K562 (cell line): Measurements from ENCODE around the gene LMO7. TPM values are rescaled to one million over a fixed set of nuclear protein-coding genes. Genes with fewer than 3 reads are reported as not detected.

Source experiments
- ATAC-seq: fragments of 200-7000 bp; cut with Tn5 transposase; 3 replicates; pipeline ENCODE4 v1.9.1; 2020; ENCODE audit warnings: moderate library complexity
- BruUV-seq: library from RNA; stranded (reverse); fragments of 400-500 nt; replicated peaks from 2 replicates; lab custom pipeline; 2021; lab: Mats Ljungman, UMichigan
- CTCF ChIA-PET: fragments of 300-600 bp; formaldehyde crosslinking; extraction: SDS; loops from one replicate; lab custom pipeline; 2021; ENCODE audit warnings: low intra/inter-chr PET ratio; lab: Yijun Ruan, JAX
- POLR2A ChIA-PET: fragments of 300-600, 350-650 bp; sonication (Branson Sonifier 250); formaldehyde crosslinking; extraction: SDS; loops from one replicate; lab custom pipeline; 2021; ENCODE audit warnings: antibody characterized with exemption, inconsistent platforms; lab: Yijun Ruan, JAX
- DNase-seq, 4 experiments: peaks; one replicate each; pipeline versions ENCODE4 v3.0.0 to v3.0.0-alpha.2; 2011 to 2018; ENCODE audit warnings: low spot score in 3 of 4, mixed read lengths in 3 of 4; ENCODE audit errors: extremely low read depth in 1 of 4
- FAIRE-seq: peaks from 2 replicates; lab custom pipeline; 2011; peaks lifted over from hg19 to GRCh38; lab: Jason Lieb, UNC
- H2AFZ ChIP-seq: 2 replicates; pipeline ENCODE4 v1.6.0; 2011; ENCODE audit warnings: low read depth, low read length, control low read depth, inconsistent platforms
- H3K27ac ChIP-seq: fragments of 200-600 bp; 3 replicates; pipeline ENCODE4 v1.8.0; 2011; ENCODE audit warnings: low read depth, mild to moderate bottlenecking, control low read depth, inconsistent platforms, low read length, moderate library complexity, mixed read lengths; ENCODE audit errors: extremely low read depth
- H3K27me3 ChIP-seq, 2 experiments: fragments of 300-600 bp in 1 of 2; 2 replicates in 1 of 2; 3 replicates in 1 of 2; pipeline versions ENCODE4 v1.6.0 to v1.8.0; 2011; ENCODE audit warnings: inconsistent platforms in 2 of 2, low read length in 2 of 2, mild to moderate bottlenecking in 1 of 2, mixed read lengths in 1 of 2, moderate library complexity in 1 of 2; ENCODE audit not compliant: control insufficient read depth in 2 of 2, insufficient read depth in 2 of 2
- H3K36me3 ChIP-seq: fragments of 300-600 bp; 3 replicates; pipeline ENCODE4 v1.8.0; 2011; ENCODE audit warnings: mild to moderate bottlenecking, low read length, inconsistent platforms; ENCODE audit not compliant: control insufficient read depth, insufficient read depth
- H3K4me1 ChIP-seq, 2 experiments: fragments of 200-600 bp in 1 of 2; replicated peaks in 1 of 2; 2 replicates in 1 of 2; 3 replicates in 1 of 2; pipeline versions ENCODE4 v1.5.1 to v1.8.0; 2011; ENCODE audit warnings: inconsistent platforms in 2 of 2, low read length in 2 of 2, mild to moderate bottlenecking in 1 of 2, mixed read lengths in 1 of 2, moderate library complexity in 1 of 2; ENCODE audit not compliant: control insufficient read depth in 2 of 2, insufficient read depth in 2 of 2
- H3K4me2 ChIP-seq: 2 replicates; pipeline ENCODE4 v1.6.1; 2011; ENCODE audit warnings: low read length, control low read depth, inconsistent platforms, mixed read lengths; ENCODE audit not compliant: insufficient read depth
- H3K4me3 ChIP-seq: fragments of 200-600 bp; sonication (generic), shearing (Covaris generic); 2 replicates; pipeline ENCODE4 v1.5.1; 2016; ENCODE audit warnings: control low read depth, inconsistent platforms
- H3K79me2 ChIP-seq: fragments of 200-600 bp; 3 replicates; pipeline ENCODE4 v1.8.0; 2011; ENCODE audit warnings: low read length, inconsistent platforms; ENCODE audit not compliant: control insufficient read depth, insufficient read depth
- H3K9ac ChIP-seq, 2 experiments: 2 replicates each; pipeline versions ENCODE4 v1.6.0 to v1.6.1; 2011; ENCODE audit warnings: low read depth in 2 of 2, low read length in 2 of 2, control low read depth in 1 of 2, inconsistent platforms in 1 of 2, mild to moderate bottlenecking in 1 of 2, mixed read lengths in 1 of 2; ENCODE audit not compliant: insufficient read depth in 1 of 2
- H3K9me1 ChIP-seq: one replicate; pipeline ENCODE4 v1.6.0; 2011; ENCODE audit warnings: inconsistent platforms, mild to moderate bottlenecking, low read length, moderate library complexity; ENCODE audit not compliant: control insufficient read depth, insufficient read depth
- H3K9me3 ChIP-seq: replicated peaks from 2 replicates; pipeline ENCODE4 v1.5.1; 2011; ENCODE audit warnings: low read depth, low read length, inconsistent platforms; ENCODE audit not compliant: control insufficient read depth, insufficient read depth
- H4K20me1 ChIP-seq: replicated peaks from 2 replicates; pipeline ENCODE4 v1.6.1; 2011; ENCODE audit warnings: low read length, inconsistent platforms, mixed read lengths; ENCODE audit not compliant: control insufficient read depth, insufficient read depth
- HES1 ChIP-seq: fragments of 450-650 bp; IDR thresholded peaks from 2 replicates; pipeline ENCODE4 v1.6.1; 2016; ENCODE audit warnings: low read depth, mild to moderate bottlenecking, moderate library complexity
- HIVEP1 ChIP-seq: fragments of 250-450 bp; sonication (Bioruptor Pico); IDR thresholded peaks from 2 replicates; pipeline ENCODE4 v1.4.0; 2020; ENCODE audit warnings: mild to moderate bottlenecking
- JUN ChIP-seq, 2 experiments: sonication (generic) in 1 of 2; formaldehyde crosslinking in 1 of 2; IDR thresholded peaks; 2 replicates each; pipeline versions ENCODE4 v1.6.1 to v1.8.0; 2012 to 2022; ENCODE audit warnings: borderline replicate concordance in 2 of 2, mild to moderate bottlenecking in 2 of 2, improper control_type of control experiment in 1 of 2, low read depth in 1 of 2, low read length in 1 of 2, missing genetic modification reagents in 1 of 2
- KAT8 ChIP-seq: fragments of 450-650 bp; IDR thresholded peaks from 2 replicates; pipeline ENCODE4 v1.6.1; 2016; ENCODE audit warnings: low read depth, mild to moderate bottlenecking
- RBM17 ChIP-seq: fragments of 200-400 bp; formaldehyde crosslinking; IDR thresholded peaks from 2 replicates; pipeline ENCODE4 v1.6.1; 2017; ENCODE audit warnings: low read depth, mild to moderate bottlenecking, low read length, borderline replicate concordance
- SETDB1 ChIP-seq: IDR thresholded peaks from one replicate; pipeline ENCODE4 v1.6.1; 2012; ENCODE audit warnings: low read length, control low read depth, inconsistent platforms
- WGBS: fragments of 100-300 bp; shearing (Covaris generic); methylation state at CpG from one replicate; pipeline ENCODE4 v1.1.6; 2016; ENCODE audit warnings: low coverage, mixed read lengths; ENCODE audit not compliant: insufficient coverage; ENCODE audit errors: missing lambda C conversion rate; 5-methylcytosine and 5-hydroxymethylcytosine counted together
- in situ Hi-C: fragments of 300-500 bp; cut with MboI; formaldehyde crosslinking; loops from 4 replicates; pipeline ENCODE4 v1.15.0; 2018; ENCODE audit warnings: inconsistent platforms, mixed read lengths
- intact Hi-C: fragments of 100-400 bp; cut with micrococcal nuclease; formaldehyde crosslinking; loops from 2 replicates; pipeline ENCODE4 v1.14.2; 2022
- polyA plus RNA-seq, 8 experiments: library from polyadenylated mRNA; depleted of rRNA in 4 of 8; stranded (reverse) in 5 of 8; unstranded in 3 of 8; fragments of >200 nt; fragmentation: Nextera tagmentation in 2 of 8; fragmentation: Illumina TruSeq in 1 of 8; extraction: Ambion mirVana in 2 of 8; extraction: Trizol in 1 of 8; gene quantifications; 2 replicates each; pipeline versions ENCODE4 v1.2.1 to v1.2.3, GENCODE V29; 2011 to 2014; ENCODE audit warnings: inconsistent platforms in 1 of 8, missing spikeins in 1 of 8
- total RNA-seq, 7 experiments: library from RNA; depleted of rRNA in 6 of 7; stranded (reverse); fragments of >200 nt in 6 of 7; fragmentation: Illumina TruSeq in 2 of 7; extraction: Trizol in 2 of 7; gene quantifications; 2 replicates each; pipeline versions ENCODE4 v1.2.1 to v1.2.3, GENCODE V29; 2011 to 2021; ENCODE audit warnings: low replicate concordance in 1 of 7

The LMO7 gene
- total and polyA plus RNA-seq, 9 of the 15 experiments (the other 6 are each of a cell fraction or from before 2014, with no cell fraction given) = 0.42 to 4.3 (median 1.7) TPM

GRCh38 chr13:75769141-75769905 lies 133.2 kb downstream of the LMO7 start:
- H3K27me3 ChIP-seq = no peaks in the 10 kb centered on the region
- TF ChIP-seq RBM17 = no peak
- TF ChIP-seq HES1 = no peak
- intact Hi-C loops = no loop called here
- POLR2A ChIA-PET = no interaction called here
- H3K27ac ChIP-seq = no peak overlapping the region
- no peak overlapping the region for H3K4me2 ChIP-seq
- H4K20me1 ChIP-seq = no peaks in the 10 kb centered on the region
- DNase-seq = no peak
- H3K4me3 ChIP-seq = no peak overlapping the region
- no peak overlapping the region for H3K9ac ChIP-seq
- H3K4me1 ChIP-seq = no peaks in the 10 kb centered on the region
- in situ Hi-C loops = no loop called here
- CTCF ChIA-PET = no interaction called here
- H3K36me3 ChIP-seq = no peaks in the 10 kb centered on the region
- no TSS peak for BruUV-seq
- H3K9me1 ChIP-seq = no peaks in the 10 kb centered on the region
- no peak for FAIRE-seq
- ATAC-seq = no peak
- H3K79me2 ChIP-seq = no peaks in the 10 kb centered on the region
- 0% methylated on average over 1 of the region's 1 CpG for WGBS
- H2AFZ ChIP-seq = no peak overlapping the region
- no peaks in the 10 kb centered on the region for H3K9me3 ChIP-seq

- Histone ChIP-seq H3K9me3 (no peaks in the 10 kb centered on the region), H3K4me1 (no peaks in the 10 kb centered on the region), H3K79me2 (no peaks in the 10 kb centered on the region), H3K27me3 (no peaks in the 10 kb centered on the region), H3K9ac (no peak overlapping the region), H3K27ac (no peak overlapping the region), H3K36me3 (no peaks in the 10 kb centered on the region), H3K4me3 (no peak overlapping the region), H4K20me1 (no peaks in the 10 kb centered on the region), H3K9me1 (no peaks in the 10 kb centered on the region), H2AFZ (no peak overlapping the region), H3K4me2 (no peak overlapping the region)
- POLR2A ChIA-PET = no interaction called here
- no peak for DNase-seq
- CTCF ChIA-PET = no interaction called here
- ATAC-seq = no peak
- intact Hi-C loops (no loop called here), in situ Hi-C loops (no loop called here)
- BruUV-seq = no TSS peak
- WGBS = 0% methylated on average over 1 of the region's 1 CpG
- TF ChIP-seq KAT8 (no peak), JUN (IDR thresholded peaks at IDR 0.05; ENCODE audit: borderline replicate concordance, low read depth, low read length) (no peak), JUN (CRISPR knock-in tag; IDR thresholded peaks at IDR 0.05; ENCODE audit: borderline replicate concordance) (no peak), HIVEP1 (CRISPR knock-in tag) (no peak), SETDB1 (no peak)
- FAIRE-seq = no peak
Measured at GRCh38 chr13:75770164-75770563, 134.0 kb downstream of the LMO7 start.
